GM21526 (cell line): Measurements from ENCODE around the gene FOXM1.

Source experiments
- ATAC-seq: cut with Tn5 transposase; IDR thresholded peaks from one replicate; pipeline ENCODE4 v1.9.1; 2021; ENCODE audit warnings: moderate library complexity; ENCODE audit not compliant: unreplicated experiment, low FRiP score

Gene FOXM1

GRCh38 chr12:2877047-2877952 is at the start of gene FOXM1, which contains the start of gene RHNO1:
Gene FOXM1 (minus strand): TSS chr12:2877174. CDS start chr12:2874478, 2,696 bp downstream.
Gene RHNO1 (plus strand): TSS chr12:2877223. CDS start chr12:2885367, 8,144 bp downstream.
- ATAC-seq: peak; percentile 71

GRCh38 chr12:2925322-2925995 is 48.5 kb upstream of the FOXM1 start:
- ATAC-seq: no peak

- ATAC-seq: no peak
These were observed 47.0 kb upstream of the FOXM1 start for GRCh38 chr12:2924019-2924418.

- ATAC-seq: no peak
These were observed 46.1 kb upstream of the FOXM1 start for GRCh38 chr12:2923057-2923456.

GRCh38 chr12:2922329-2922728 is 45.4 kb upstream of the FOXM1 start:
- ATAC-seq: no peak

- no peak for ATAC-seq
These were observed 42.3 kb upstream of the FOXM1 start for GRCh38 chr12:2919249-2919648.

GRCh38 chr12:2912216-2912575 is 35.2 kb upstream of the FOXM1 start:
- ATAC-seq: no peak

GRCh38 chr12:2904260-2904659 is 27.3 kb upstream of the FOXM1 start:
- ATAC-seq: no peak

- no peak for ATAC-seq
These were observed 25.4 kb upstream of the FOXM1 start for GRCh38 chr12:2902272-2902880.

GRCh38 chr12:2900642-2901041 is 23.7 kb upstream of the FOXM1 start:
- ATAC-seq: no peak

GRCh38 chr12:2897418-2897817 is 20.4 kb upstream of the FOXM1 start:
- ATAC-seq: no peak

GRCh38 chr12:2895511-2895910 is 18.5 kb upstream of the FOXM1 start:
- ATAC-seq: no peak

- ATAC-seq: no peak
These were observed 18.1 kb upstream of the FOXM1 start for GRCh38 chr12:2895051-2895451.

GRCh38 chr12:2893007-2893406 is 16.0 kb upstream of the FOXM1 start:
- ATAC-seq: no peak

GRCh38 chr12:2892246-2892645 is 15.3 kb upstream of the FOXM1 start:
- no peak for ATAC-seq

- peak; percentile 30 for ATAC-seq
These were observed 14.5 kb upstream of the FOXM1 start for GRCh38 chr12:2891240-2892053.

- peak; percentile 96 for ATAC-seq
These were observed 13.6 kb upstream of the FOXM1 start, which contains the start of gene TULP3 for GRCh38 chr12:2890388-2891239. Gene TULP3 (plus strand): TSS chr12:2890891. CDS start chr12:2890948, 57 bp downstream.

GRCh38 chr12:2890001-2890387 is 13.0 kb upstream of the FOXM1 start:
- no peak for ATAC-seq

GRCh38 chr12:2886768-2887450 is 9.9 kb upstream of the FOXM1 start:
- no peak for ATAC-seq
